Measurements from ENCODE around the gene UAP1L1. TPM values are rescaled to one million over a fixed set of nuclear protein-coding genes. Genes with fewer than 3 reads are reported as not detected.

The UAP1L1 gene
- total and polyA plus RNA-seq, 2 of the 8 experiments (the other 6 are each of a cell fraction or from before 2014, with no cell fraction given) = 2.0 to 5.4 TPM

DNA sequence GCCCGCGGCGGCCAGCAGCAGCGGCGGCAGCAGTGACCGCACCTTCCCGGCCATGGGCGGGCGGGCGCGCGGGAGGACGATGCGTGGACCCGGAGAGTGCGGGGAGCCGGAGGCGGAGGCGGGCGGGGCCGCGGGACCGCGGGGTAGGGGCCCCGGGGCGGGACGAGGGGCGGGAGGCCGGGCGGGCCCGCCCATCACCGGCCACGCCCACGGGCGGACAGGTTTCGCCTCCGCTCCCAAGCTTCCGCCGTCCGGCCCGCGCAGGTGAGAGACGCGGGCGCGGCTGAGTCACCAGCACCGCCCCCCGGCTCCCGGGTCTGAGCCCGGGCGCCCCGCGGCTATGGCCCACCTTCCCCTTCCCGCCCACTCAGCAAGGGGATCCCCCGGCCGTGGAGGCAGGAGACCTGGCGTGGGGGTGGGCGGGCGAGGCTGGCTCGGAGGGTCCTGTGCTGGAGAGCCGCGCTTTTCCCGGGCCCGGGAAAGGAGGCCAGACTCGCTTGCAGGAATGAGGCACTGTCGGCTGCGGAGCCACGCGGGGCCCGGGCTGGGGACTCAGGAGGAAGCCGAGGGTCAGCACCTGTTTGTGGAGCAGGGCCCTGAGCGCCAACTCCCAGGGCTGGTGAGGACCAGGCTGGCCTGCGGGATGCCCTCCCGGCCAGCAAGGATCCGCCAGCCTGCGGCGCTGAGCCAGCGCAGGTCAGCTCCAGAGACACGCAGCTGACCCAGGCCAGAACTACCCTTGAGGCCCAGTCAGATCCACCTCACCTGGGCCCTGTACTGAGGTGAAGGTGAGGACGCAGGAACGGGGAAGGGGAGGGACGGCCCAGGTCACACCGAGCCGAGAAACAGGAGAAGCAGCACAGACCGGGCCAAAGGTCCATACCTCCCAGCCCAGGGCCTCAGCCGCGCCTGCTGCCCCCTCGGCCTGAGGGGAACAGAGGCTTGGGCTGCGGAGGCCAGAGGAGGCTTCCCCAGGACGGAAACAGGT, 23.1 kb upstream of the UAP1L1 start, which contains the start of gene ENTPD2:
TSS of gene ENTPD2 (minus strand) at position 118 of the 988 bp plus-strand sequence. CDS start at position 54, 64 bp downstream.
- Histone ChIP-seq H2BK15ac (ENCODE audit: low read length) (peak within 1 kb of the TSS; percentile 88; the same call in 1 of the 2 replicates), H2AFZ (ENCODE audit: low read length) (0 out of 2 replicates have a peak within 1 kb of the TSS, but pooled peaks have one; percentile 35), H3K18ac (ENCODE audit: extremely low read depth, low read length) (peak within 1 kb of the TSS; percentile 78), H3K79me1 (ENCODE audit: low read depth, low read length) (no peaks in the 10 kb centered on the region), H3K79me2 (ENCODE audit: control insufficient read depth in 1 of 2, insufficient read depth in 2 of 2, low read length in 2 of 2) (no peaks in the 10 kb centered on the region), H2BK120ac (replicated peaks; ENCODE audit: low read depth, low read length) (no peak within 1 kb of the TSS), H3K4me2 (ENCODE audit: insufficient read depth in 1 of 2, low read depth in 2 of 2, low read length in 2 of 2) (peak within 1 kb of the TSS; percentile 62 to 65), H4K91ac (replicated peaks; ENCODE audit: insufficient read length, low read length) (no peak within 1 kb of the TSS), H3K36me3 (ENCODE audit: control insufficient read depth in 2 of 4, insufficient read depth in 4 of 4, low read length in 3 of 4) (no peaks in the 10 kb centered on the region), H4K8ac (ENCODE audit: extremely low read depth, insufficient read depth, low read length) (peak within 1 kb of the TSS; percentile 25; the same call in 1 of the 2 replicates), H2BK5ac (ENCODE audit: low read depth, low read length) (no peak within 1 kb of the TSS), H3K9me3 (ENCODE audit: insufficient read depth in 2 of 2, low read depth in 1 of 2, low read length in 1 of 2) (no peaks in the 10 kb centered on the region), H4K20me1 (replicated peaks in 1 of 2; ENCODE audit: control insufficient read depth in 1 of 2, insufficient read depth in 2 of 2, low read length in 2 of 2) (peaks cover 0 to 6% of the 10 kb centered on the region in 2 experiments), H4K5ac (ENCODE audit: insufficient read length, low read depth, low read length) (no peak within 1 kb of the TSS), H3K14ac (ENCODE audit: insufficient read length) (no peak within 1 kb of the TSS), H2BK12ac (ENCODE audit: low read depth, low read length) (peak within 1 kb of the TSS; percentile 75; the same call in 1 of the 2 replicates), H3K27me3 (replicated peaks in 1 of 4; ENCODE audit: control insufficient read depth in 3 of 4, extremely low read depth in 1 of 4, insufficient read depth in 3 of 4, low read length in 3 of 4) (peaks cover 14 to 60% (median 47%) of the 10 kb centered on the region in 4 experiments), H3K4me1 (replicated peaks in 1 of 4; ENCODE audit: control insufficient read depth in 3 of 4, insufficient read depth in 4 of 4, low read length in 3 of 4) (peaks cover 0 to 18% (median 11%) of the 10 kb centered on the region in 4 experiments; a peak in 5 of 7 replicates), H3K9ac (replicated peaks in 1 of 4; ENCODE audit: extremely low read depth in 1 of 4, low read depth in 3 of 4, low read length in 3 of 4) (no peak within 1 kb of the TSS), H2AK5ac (ENCODE audit: low read depth, low read length) (peak within 1 kb of the TSS; percentile 75; the same call in 1 of the 2 replicates), H3K23ac (ENCODE audit: insufficient read length) (no peak within 1 kb of the TSS), H2BK20ac (ENCODE audit: low read length) (no peak within 1 kb of the TSS), H3K27ac (ENCODE audit: low read depth, low read length) (no peak within 1 kb of the TSS), H3K23me2 (ENCODE audit: low read depth, low read length) (peaks cover 9% of the 10 kb centered on the region; the same call in 1 of the 2 replicates), H3K56ac (replicated peaks; ENCODE audit: insufficient read length, low read depth, low read length) (no peak within 1 kb of the TSS), H3K4me3 (ENCODE audit: extremely low read depth in 1 of 4, insufficient read depth in 2 of 4, low read depth in 3 of 4, low read length in 4 of 4) (peak within 1 kb of the TSS; percentile 18 to 65 (median 31)), H3K4ac (replicated peaks; ENCODE audit: insufficient read length, low read depth, low read length) (no peak within 1 kb of the TSS)
- no peak for FAIRE-seq
- DNase-seq (ENCODE audit: low read depth in 1 of 2, low spot score in 2 of 2) = peak in 1 of 2 experiments; percentile 74
- CTCF ChIA-PET (ENCODE audit: partially characterized antibody) = interaction anchor here (0.7 to 8.6 kb wide), 6 partner anchors 9 to 173 kb away, joined by 3 to 156 read pairs (median 4); partner anchors contain the start of genes RNF224 and SAPCD2
- 34% methylated on average over 37 of the region's 90 CpGs; no CpG with 5 or more reads in 1 of the 2 experiments for WGBS, 2 experiments (ENCODE audit: extremely low coverage in 1 of 2, insufficient coverage in 1 of 2, insufficient read length in 1 of 2, insufficient replicate concordance in 2 of 2, low coverage in 1 of 2, low lambda C conversion rate in 2 of 2, missing lambda C conversion rate in 1 of 2)
- POLR2A ChIA-PET (ENCODE audit: partially characterized antibody) = interaction anchor here (0.9 to 1.3 kb wide), 3 partner anchors 10 to 187 kb away, joined by 3 read pairs; partner anchors contain the start of gene TUBB4B
- TF ChIP-seq E2F6 (IDR thresholded peaks at IDR 0.05) = peak; percentile 57
- peak; percentile 9 for TF ChIP-seq SUZ12 (IDR thresholded peaks at IDR 0.05; ENCODE audit: low read length)
- TF ChIP-seq JUND (IDR thresholded peaks at IDR 0.05; ENCODE audit: low read length) = no peak
- peak; percentile 55 for TF ChIP-seq KDM4A (IDR thresholded peaks at IDR 0.05; ENCODE audit: low read depth, low read length, severe bottlenecking)
- no peak for TF ChIP-seq BCL11A (IDR thresholded peaks at IDR 0.05; ENCODE audit: low read depth in 2 of 2, low read length in 2 of 2)
- TF ChIP-seq, protein P1, sequence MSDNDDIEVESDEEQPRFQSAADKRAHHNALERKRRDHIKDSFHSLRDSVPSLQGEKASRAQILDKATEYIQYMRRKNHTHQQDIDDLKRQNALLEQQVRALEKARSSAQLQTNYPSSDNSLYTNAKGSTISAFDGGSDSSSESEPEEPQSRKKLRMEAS (IDR thresholded peaks at IDR 0.05) = 0 out of 2 replicates have a peak, but pooled peaks have one; percentile 37
- no peak for TF ChIP-seq RAD21 (IDR thresholded peaks at IDR 0.05 in 1 of 2, conservative IDR thresholded peaks at IDR 0.05 in 1 of 2; ENCODE audit: low read depth in 2 of 2, low read length in 2 of 2)
- peak; percentile 51 for TF ChIP-seq EZH2 (IDR thresholded peaks at IDR 0.05; ENCODE audit: low read depth, low read length, severe bottlenecking)
